SK-N-SH (cell line): ENCODE data around the gene HOXA10.

Experiments used
- RCOR1 ChIP-seq: fragments of 150-350 bp; IDR thresholded peaks from 2 replicates; pipeline ENCODE4 v1.6.1; 2017; ENCODE audit warnings: antibody characterized with exemption, low read length
- TF ChIP-seq, protein P1 (sequence below): fragments of 150-350 bp; IDR thresholded peaks from 2 replicates; pipeline ENCODE4 v1.6.1; 2017; ENCODE audit warnings: antibody characterized with exemption, low read length, low read depth, borderline replicate concordance

GRCh38 chr7:27176524-27176845 is 2.4 kb upstream of the HOXA10 start:
- TF ChIP-seq RCOR1 = no peak
- TF ChIP-seq, protein P1, sequence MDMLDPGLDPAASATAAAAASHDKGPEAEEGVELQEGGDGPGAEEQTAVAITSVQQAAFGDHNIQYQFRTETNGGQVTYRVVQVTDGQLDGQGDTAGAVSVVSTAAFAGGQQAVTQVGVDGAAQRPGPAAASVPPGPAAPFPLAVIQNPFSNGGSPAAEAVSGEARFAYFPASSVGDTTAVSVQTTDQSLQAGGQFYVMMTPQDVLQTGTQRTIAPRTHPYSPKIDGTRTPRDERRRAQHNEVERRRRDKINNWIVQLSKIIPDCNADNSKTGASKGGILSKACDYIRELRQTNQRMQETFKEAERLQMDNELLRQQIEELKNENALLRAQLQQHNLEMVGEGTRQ = no peak
